Esophagus squamous epithelium (tissue), 5 donors: Measurements from ENCODE around the gene NUDT22. TPM values are rescaled to one million over a fixed set of nuclear protein-coding genes. Genes with fewer than 3 reads are reported as not detected.

Experiments used
- DNase-seq: peaks from one replicate; lab custom pipeline; 2025; lab: John Stamatoyannopoulos, UW
- H3K27ac ChIP-seq, 4 donors: fragments of 200-600 bp; sonication (generic); one replicate each; pipeline ENCODE4 v1.5.1; 2016 to 2019; ENCODE audit warnings: mild to moderate bottlenecking in 1 of 4
- H3K27me3 ChIP-seq, 4 donors: fragments of 200-600 bp; sonication (generic); 1 replicate in 3 of 4; 2 replicates in 1 of 4; pipeline versions ENCODE4 v1.5.1 to v1.6.0; 2017 to 2021; ENCODE audit warnings: antibody characterized with exemption in 1 of 4
- H3K36me3 ChIP-seq, 3 donors: fragments of 200-600 bp; sonication (generic); one replicate each; pipeline ENCODE4 v1.5.1; 2016 to 2019
- H3K4me1 ChIP-seq, 3 donors: fragments of 200-600 bp; sonication (generic); one replicate each; pipeline ENCODE4 v1.5.1; 2017 to 2019
- H3K4me3 ChIP-seq, 4 donors: fragments of 200-600 bp; sonication (generic); 1 replicate in 3 of 4; 2 replicates in 1 of 4; pipeline ENCODE4 v1.5.1; 2016 to 2019; ENCODE audit warnings: mild to moderate bottlenecking in 2 of 4, moderate library complexity in 1 of 4
- H3K9me3 ChIP-seq, 3 donors: fragments of 200-600 bp; sonication (generic); one replicate each; pipeline ENCODE4 v1.5.1; 2016 to 2019
- CTCF ChIP-seq, 6 experiments: fragments of 450-650 bp in 4 of 6; fragments of 200-600 bp in 2 of 6; sonication (generic) in 2 of 6; IDR thresholded peaks; one replicate each; pipeline ENCODE4 v1.5.1; 2016 to 2019; ENCODE audit warnings: antibody characterized with exemption in 6 of 6, mild to moderate bottlenecking in 4 of 6, moderate library complexity in 4 of 6
- POLR2A ChIP-seq, 4 donors: fragments of 450-650 bp; IDR thresholded peaks; one replicate each; pipeline ENCODE4 v1.6.1; 2017; ENCODE audit warnings: antibody characterized with exemption in 4 of 4, mild to moderate bottlenecking in 4 of 4, moderate library complexity in 3 of 4
- WGBS, 2 donors: methylation state at CpG; one replicate each; pipeline ENCODE4 v1.1.5; 2018; 5-methylcytosine and 5-hydroxymethylcytosine counted together
- intact Hi-C: fragments of 100-400 bp; cut with DNase I; formaldehyde crosslinking; loops from one replicate; pipeline ENCODE4 v1.15.0; 2022
- total RNA-seq, 4 donors: library from RNA; depleted of rRNA; stranded (reverse); fragments of >200 nt; gene quantifications; one replicate each; pipeline ENCODE4 v1.1.0, GENCODE V29; 2016
- donor health status: DM: yes; HTN: yes; CAD: no.

NUDT22 gene
- total RNA-seq, 4 donors from 2014 or later, result 44.0 to 60.1 (median 50.7) TPM

- no peaks in the 10 kb centered on the region for H3K36me3 ChIP-seq
- DNase-seq, result peak; percentile 76
- H3K27me3 ChIP-seq, result no peaks in the 10 kb centered on the region
- H3K27ac ChIP-seq, result peak within 1 kb of the TSS; percentile 86 to 97 (median 94)
- peaks cover 33 to 90% (median 49%) of the 10 kb centered on the region in 3 donors for H3K4me1 ChIP-seq
- H3K4me3 ChIP-seq, result peak within 1 kb of the TSS; percentile 55 to 88 (median 82)
- intact Hi-C loops, result no loop called here
- H3K9me3 ChIP-seq, result no peaks in the 10 kb centered on the region
- WGBS, 2 donors, result 0 to 1% methylated on average over 20 to 21 of the region's 62 CpGs
- TF ChIP-seq POLR2A (IDR thresholded peaks at IDR 0.05), result peak in 2 of 4 donors; percentile 24 to 57
- TF ChIP-seq CTCF (IDR thresholded peaks at IDR 0.05), result no peak
These were observed 4.3 kb downstream of the NUDT22 start, which contains the start of gene DNAJC4 for GRCh38 chr11:64230171-64230984. Gene DNAJC4 (plus strand): TSS chr11:64230548. CDS start chr11:64230855, 307 bp downstream.

GRCh38 chr11:64230985-64231365 lies 4.9 kb downstream of the NUDT22 start:
- 6 to 8% methylated on average over 3 to 5 of the region's 8 CpGs for WGBS, 2 donors
- no peak for TF ChIP-seq POLR2A (IDR thresholded peaks at IDR 0.05)
- TF ChIP-seq CTCF (IDR thresholded peaks at IDR 0.05), result no peak
- H3K4me1 ChIP-seq, result peaks cover 36 to 90% (median 53%) of the 10 kb centered on the region in 3 donors
- peak overlapping the region; percentile 55 to 88 (median 82) for H3K4me3 ChIP-seq
- DNase-seq, result no peak
- H3K9me3 ChIP-seq, result no peaks in the 10 kb centered on the region
- intact Hi-C loops, result no loop called here
- H3K36me3 ChIP-seq, result peaks cover 0 to 2% (median 0%) of the 10 kb centered on the region in 3 donors
- no peaks in the 10 kb centered on the region for H3K27me3 ChIP-seq
- H3K27ac ChIP-seq, result peak overlapping the region; percentile 86 to 97 (median 94)

- H3K36me3 ChIP-seq, result peaks cover 0 to 8% (median 0%) of the 10 kb centered on the region in 3 donors
- 27 to 76% methylated on average over 1 to 6 of the region's 7 CpGs for WGBS, 2 donors
- TF ChIP-seq CTCF (IDR thresholded peaks at IDR 0.05) (no peak), POLR2A (IDR thresholded peaks at IDR 0.05) (no peak)
- H3K9me3 ChIP-seq, result no peaks in the 10 kb centered on the region
- H3K27ac ChIP-seq, result peak overlapping the region in 3 of 4 donors; percentile 12 to 94 (median 94)
- no peak for DNase-seq
- intact Hi-C loops, result no loop called here
- H3K27me3 ChIP-seq, result no peaks in the 10 kb centered on the region
- H3K4me1 ChIP-seq, result peaks cover 37 to 93% (median 54%) of the 10 kb centered on the region in 3 donors
- H3K4me3 ChIP-seq, result no peak overlapping the region
These were observed 5.5 kb downstream of the NUDT22 start for GRCh38 chr11:64231546-64231945.

- Histone ChIP-seq H3K27ac (no peak overlapping the region), H3K4me1 (peaks cover 33 to 93% (median 51%) of the 10 kb centered on the region in 3 donors), H3K27me3 (no peaks in the 10 kb centered on the region), H3K36me3 (peaks cover 0 to 15% (median 0%) of the 10 kb centered on the region in 3 donors), H3K4me3 (no peak overlapping the region), H3K9me3 (no peaks in the 10 kb centered on the region)
- DNase-seq, result no peak
- intact Hi-C loops, result no loop called here
- no peak for TF ChIP-seq CTCF (IDR thresholded peaks at IDR 0.05)
- no peak for TF ChIP-seq POLR2A (IDR thresholded peaks at IDR 0.05)
- 75 to 82% methylated on average over 7 to 8 of the region's 15 CpGs for WGBS, 2 donors
These were observed 6.3 kb downstream of the NUDT22 start for GRCh38 chr11:64232182-64232966.
